CD14-positive monocyte (primary cell): ENCODE data around the gene ANO7. TPM values are rescaled to one million over a fixed set of nuclear protein-coding genes. Genes with fewer than 3 reads are reported as not detected.

Experiments
- DNase-seq, 3 donors: peaks; one replicate each; pipeline ENCODE4 v3.0.0-alpha.2; 2011 to 2022
- H2AFZ ChIP-seq: 2 replicates; pipeline ENCODE4 v1.6.0; 2012; ENCODE audit warnings: mild to moderate bottlenecking, low read depth, low read length, inconsistent platforms; ENCODE audit not compliant: insufficient read depth, poor library complexity, severe bottlenecking
- H3K27ac ChIP-seq, 2 donors: 1 replicate in 1 of 2; 2 replicates in 1 of 2; pipeline ENCODE4 v1.5.1; 2012 to 2013; ENCODE audit warnings: low read length in 2 of 2, control low read depth in 1 of 2, inconsistent platforms in 1 of 2, low read depth in 1 of 2, mild to moderate bottlenecking in 1 of 2
- H3K27me3 ChIP-seq, 2 donors: one replicate each; pipeline versions ENCODE4 v1.6.0 to v1.6.1; 2011 to 2013; ENCODE audit warnings: low read length in 2 of 2; ENCODE audit not compliant: control insufficient read depth in 2 of 2, insufficient read depth in 2 of 2
- H3K36me3 ChIP-seq, 2 donors: replicated peaks in 1 of 2; 1 replicate in 1 of 2; 2 replicates in 1 of 2; pipeline versions ENCODE4 v1.5.1 to v1.6.1; 2012 to 2013; ENCODE audit warnings: low read length in 2 of 2, control low read depth in 1 of 2, inconsistent platforms in 1 of 2, mild to moderate bottlenecking in 1 of 2; ENCODE audit not compliant: insufficient read depth in 2 of 2, control insufficient read depth in 1 of 2
- H3K4me1 ChIP-seq, 2 donors: 1 replicate in 1 of 2; 2 replicates in 1 of 2; pipeline versions ENCODE4 v1.5.1 to v1.6.1; 2012 to 2013; ENCODE audit warnings: low read length in 2 of 2, control low read depth in 1 of 2, inconsistent platforms in 1 of 2, mild to moderate bottlenecking in 1 of 2, moderate library complexity in 1 of 2; ENCODE audit not compliant: insufficient read depth in 2 of 2, control insufficient read depth in 1 of 2
- H3K4me2 ChIP-seq: replicated peaks from 2 replicates; pipeline ENCODE3; 2012; ENCODE audit warnings: low read length, moderate library complexity, mild to moderate bottlenecking; ENCODE audit not compliant: poor library complexity, severe bottlenecking; ENCODE audit errors: extremely low read depth
- H3K4me3 ChIP-seq, 3 experiments: fragments of 200-600 bp in 1 of 3; sonication (generic) in 1 of 3; replicated peaks in 1 of 3; 1 replicate in 2 of 3; 2 replicates in 1 of 3; pipeline ENCODE4 v1.5.1; 2011 to 2013; ENCODE audit warnings: low read length in 3 of 3, mild to moderate bottlenecking in 3 of 3, control low read depth in 2 of 3, low read depth in 2 of 3, inconsistent platforms in 1 of 3, moderate library complexity in 1 of 3
- H3K79me2 ChIP-seq: 2 replicates; pipeline ENCODE4 v1.6.0; 2012; ENCODE audit warnings: mild to moderate bottlenecking, control low read depth, inconsistent platforms, low read length, moderate library complexity; ENCODE audit not compliant: insufficient read depth
- H3K9ac ChIP-seq: 2 replicates; pipeline ENCODE4 v1.6.0; 2017; ENCODE audit warnings: low read length, mild to moderate bottlenecking; ENCODE audit not compliant: insufficient read depth, poor library complexity, severe bottlenecking
- H3K9me3 ChIP-seq, 2 donors: replicated peaks in 1 of 2; 1 replicate in 1 of 2; 2 replicates in 1 of 2; pipeline versions ENCODE4 v1.5.1 to v1.6.1; 2012 to 2013; ENCODE audit warnings: low read length in 2 of 2, control low read depth in 1 of 2; ENCODE audit not compliant: control insufficient read depth in 1 of 2, insufficient read depth in 1 of 2
- H4K20me1 ChIP-seq: 2 replicates; pipeline ENCODE4 v1.6.0; 2012; ENCODE audit warnings: mild to moderate bottlenecking, low read length, control low read depth, moderate library complexity; ENCODE audit not compliant: insufficient read depth
- H3K27ac Mint-ChIP-seq, 7 donors: one replicate each; pipeline ENCODE4 v1.8.0; 2020; ENCODE audit warnings: mild to moderate bottlenecking in 7 of 7, mixed read lengths in 7 of 7, moderate library complexity in 6 of 7, inconsistent platforms in 2 of 7
- H3K27me3 Mint-ChIP-seq, 3 donors: one replicate each; pipeline ENCODE4 v1.8.0; 2021 to 2022; ENCODE audit warnings: low read depth in 3 of 3, mild to moderate bottlenecking in 3 of 3, mixed read lengths in 3 of 3, moderate library complexity in 3 of 3, inconsistent platforms in 1 of 3
- H3K36me3 Mint-ChIP-seq, 2 donors: one replicate each; pipeline ENCODE4 v1.8.0; 2020; ENCODE audit warnings: mixed read lengths in 2 of 2, inconsistent platforms in 1 of 2, mild to moderate bottlenecking in 1 of 2
- H3K4me1 Mint-ChIP-seq: one replicate; pipeline ENCODE4 v1.8.0; 2020; ENCODE audit warnings: mild to moderate bottlenecking, mixed read lengths
- H3K4me3 Mint-ChIP-seq, 2 donors: one replicate each; pipeline ENCODE4 v1.8.0; 2020; ENCODE audit warnings: mild to moderate bottlenecking in 2 of 2, mixed read lengths in 2 of 2, moderate library complexity in 1 of 2
- H3K9me3 Mint-ChIP-seq, 7 donors: one replicate each; pipeline ENCODE4 v1.8.0; 2020 to 2022; ENCODE audit warnings: mixed read lengths in 7 of 7, mild to moderate bottlenecking in 6 of 7, moderate library complexity in 6 of 7, inconsistent platforms in 2 of 7
- CTCF ChIP-seq: fragments of 200-600 bp; IDR thresholded peaks from one replicate; pipeline ENCODE4 v1.8.0; 2022; ENCODE audit warnings: antibody characterized with exemption, mild to moderate bottlenecking
- WGBS: methylation state at CpG from one replicate; pipeline ENCODE4 v1.1.5; 2013; ENCODE audit warnings: missing lambda C conversion rate; ENCODE audit not compliant: insufficient coverage; 5-methylcytosine and 5-hydroxymethylcytosine counted together
- intact Hi-C, 2 donors: fragments of 100-400 bp; cut with micrococcal nuclease; formaldehyde crosslinking; loops; one replicate each; pipeline versions ENCODE4 v1.15.0 to v1.15.1; 2023
- polyA plus RNA-seq, 3 donors: library from polyadenylated mRNA; depleted of rRNA in 1 of 3; unstranded in 2 of 3; stranded (reverse) in 1 of 3; fragments of 300-500 nt in 2 of 3; fragments of >200 nt in 1 of 3; fragmentation: Illumina TruSeq in 2 of 3; gene quantifications; 1 replicate in 2 of 3; 2 replicates in 1 of 3; pipeline ENCODE4 v1.2.3, GENCODE V29; 2012 to 2021

ANO7 gene
- polyA plus RNA-seq, 3 donors: 0.03 TPM; not detected in 2

- Histone ChIP-seq H3K9me3 (no peaks in the 10 kb centered on the region), H4K20me1 (no peaks in the 10 kb centered on the region), H3K27ac (no peak overlapping the region), H2AFZ (no peak overlapping the region), H3K36me3 (no peaks in the 10 kb centered on the region), H3K4me2 (no peak overlapping the region), H3K79me2 (no peaks in the 10 kb centered on the region), H3K27me3 (peaks cover 4 to 27% of the 10 kb centered on the region in 2 donors), H3K4me3 (no peak overlapping the region), H3K9ac (no peak overlapping the region), H3K4me1 (peaks cover 8 to 13% of the 10 kb centered on the region in 2 donors)
- Mint-ChIP-seq H3K36me3 (no peaks in the 10 kb centered on the region), H3K9me3 (peaks cover 0 to 3% (median 0%) of the 10 kb centered on the region in 7 donors), H3K27ac (peak overlapping the region in 1 of 7 donors; percentile 50), H3K27me3 (peaks cover 34 to 51% (median 38%) of the 10 kb centered on the region in 3 donors), H3K4me3 (no peak overlapping the region), H3K4me1 (peaks cover 13% of the 10 kb centered on the region)
- TF ChIP-seq CTCF: no peak
- DNase-seq: no peak
- intact Hi-C loops: no loop called here
- 90% methylated on average over 11 of the region's 12 CpGs for WGBS
Measured at GRCh38 chr2:241214766-241215165, 26.3 kb downstream of the ANO7 start.

GRCh38 chr2:241215421-241215820 is 26.9 kb downstream of the ANO7 start:
- Mint-ChIP-seq H3K27me3 (peaks cover 40 to 55% (median 41%) of the 10 kb centered on the region in 3 donors), H3K9me3 (peaks cover 0 to 3% (median 0%) of the 10 kb centered on the region in 7 donors), H3K4me3 (no peak overlapping the region), H3K4me1 (peaks cover 13% of the 10 kb centered on the region), H3K27ac (peak overlapping the region in 1 of 7 donors; percentile 64), H3K36me3 (no peaks in the 10 kb centered on the region)
- intact Hi-C loops: no loop called here
- no peak overlapping the region for H3K4me2 ChIP-seq
- no peaks in the 10 kb centered on the region for H4K20me1 ChIP-seq
- H3K36me3 ChIP-seq: no peaks in the 10 kb centered on the region
- no peak overlapping the region for H2AFZ ChIP-seq
- 59% methylated on average over 8 of the region's 9 CpGs for WGBS
- TF ChIP-seq CTCF: no peak
- H3K27me3 ChIP-seq: peaks cover 4 to 30% of the 10 kb centered on the region in 2 donors
- no peak overlapping the region for H3K27ac ChIP-seq
- H3K4me3 ChIP-seq: no peak overlapping the region
- no peak for DNase-seq
- peaks cover 8 to 13% of the 10 kb centered on the region in 2 donors for H3K4me1 ChIP-seq
- H3K9me3 ChIP-seq: no peaks in the 10 kb centered on the region
- no peak overlapping the region for H3K9ac ChIP-seq
- no peaks in the 10 kb centered on the region for H3K79me2 ChIP-seq
